HG03108 (cell line): ENCODE measurements around the gene CDK13.
"Not testable (repeated sequence)": the region's sequence is repeated elsewhere in the genome, so short reads cannot be mapped to it uniquely, and the experiment has no call there.

ENCODE experiments used
- ATAC-seq: cut with Tn5 transposase; IDR thresholded peaks from one replicate; pipeline ENCODE4 v1.9.1; 2021; ENCODE audit warnings: moderate library complexity; ENCODE audit not compliant: unreplicated experiment

Gene CDK13

DNA sequence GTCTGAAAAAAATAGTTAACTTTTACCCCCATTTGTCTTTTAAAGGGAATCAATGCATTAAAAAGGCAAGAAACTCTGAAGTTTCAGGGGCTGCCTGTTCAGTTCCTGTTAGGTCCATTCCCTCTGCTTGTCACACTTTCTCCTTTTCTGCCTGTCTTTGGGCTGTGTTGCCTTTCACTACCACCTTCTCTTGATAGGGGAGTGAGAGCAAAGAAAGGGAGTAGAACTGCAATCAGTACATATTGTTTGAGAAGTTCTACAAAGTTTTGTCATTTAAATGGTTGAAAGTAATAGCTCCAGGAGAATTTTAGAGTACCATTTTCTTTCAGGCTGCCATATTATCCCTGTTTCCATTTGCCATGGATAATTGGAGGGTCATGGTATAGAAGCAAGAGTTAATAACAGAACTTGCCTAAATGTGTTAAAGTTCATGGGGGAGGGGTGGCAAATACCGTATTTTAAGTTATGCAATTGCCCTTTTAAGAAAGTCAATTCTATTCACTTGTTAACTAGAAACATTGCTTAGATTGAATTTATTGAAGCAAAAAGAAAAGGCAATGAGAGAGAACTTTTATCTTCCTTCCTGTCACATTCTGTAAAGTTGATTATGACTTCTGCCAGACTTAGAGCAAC, 145.8 kb downstream of the CDK13 start:
- no peak for ATAC-seq

DNA sequence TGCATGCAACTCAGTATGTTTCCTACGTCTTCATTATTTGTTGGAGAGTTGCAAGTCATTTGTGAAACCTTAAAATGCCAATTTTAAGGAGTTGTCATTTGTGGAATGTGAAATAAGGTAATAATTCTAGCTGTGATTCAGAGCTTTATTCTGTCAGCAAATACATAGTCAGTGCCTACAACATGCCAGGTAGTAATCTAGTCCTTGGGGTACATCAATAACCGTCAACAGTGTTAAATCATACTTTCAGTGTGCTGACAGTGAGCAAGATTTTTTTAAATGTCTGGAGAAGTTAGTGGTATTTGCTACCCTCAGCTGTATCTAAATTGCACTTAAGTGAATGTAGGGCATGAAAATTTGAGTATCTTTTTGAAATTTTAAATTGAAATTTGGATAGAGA, 147.7 kb downstream of the CDK13 start:
- ATAC-seq: no peak

DNA sequence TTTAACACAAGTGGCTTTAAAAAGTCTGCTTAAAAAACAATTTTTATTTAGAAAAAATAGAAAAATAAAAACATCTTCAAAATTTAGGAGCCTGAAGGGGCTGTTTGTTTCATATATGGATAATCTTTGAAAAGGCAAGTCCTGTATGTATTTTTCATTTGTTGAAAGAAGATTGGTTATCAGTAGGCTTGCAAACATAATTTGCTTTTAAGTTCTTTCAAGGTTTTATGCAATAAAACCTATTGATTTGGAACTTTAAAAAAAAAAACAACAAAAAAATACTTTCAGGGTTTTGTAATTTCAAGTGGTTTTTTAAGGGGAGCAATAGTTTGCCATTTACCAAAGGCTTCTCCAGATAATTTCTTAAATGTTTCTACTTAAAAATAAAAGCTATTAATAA, 148.8 kb downstream of the CDK13 start:
- ATAC-seq: no peak

DNA sequence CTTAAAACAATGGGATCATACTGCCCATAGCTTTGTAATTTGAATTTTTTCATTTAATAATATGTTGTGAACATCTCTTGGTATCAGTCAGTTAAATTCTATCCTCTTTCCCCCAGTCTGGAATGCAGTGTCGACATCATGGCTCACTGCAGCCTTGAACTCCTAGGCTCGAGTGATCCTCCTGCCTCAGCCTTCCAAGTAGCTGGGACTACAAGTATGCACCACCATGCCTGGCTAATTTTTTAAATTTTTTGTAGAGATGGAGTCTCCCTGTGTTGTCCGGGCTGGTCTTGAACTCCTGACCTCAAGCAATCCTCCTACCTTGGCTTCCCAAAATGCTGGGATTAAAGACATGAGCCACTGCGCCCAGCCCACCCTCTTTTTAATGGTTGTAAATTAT, 149.8 kb downstream of the CDK13 start:
- no peak for ATAC-seq

DNA sequence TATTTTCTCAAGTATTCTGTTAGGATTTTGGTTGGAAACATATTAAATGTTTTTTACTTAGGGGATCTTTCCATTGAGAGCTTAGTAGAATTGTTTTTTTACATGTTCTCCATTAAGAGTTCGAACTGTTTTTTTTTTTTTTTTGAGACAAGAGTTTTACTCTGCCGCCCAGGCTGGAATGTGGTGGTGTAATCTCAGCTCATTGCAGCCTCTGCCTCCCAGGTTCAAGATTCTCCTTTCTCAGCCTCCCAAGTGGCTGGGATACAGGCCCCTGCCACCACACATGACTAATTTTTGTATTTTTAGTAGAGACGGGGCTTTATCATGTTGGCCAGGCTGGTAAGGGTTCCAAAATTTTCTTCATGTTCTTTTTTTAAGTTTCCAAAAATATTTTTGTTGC, 151.1 kb downstream of the CDK13 start:
- no peak for ATAC-seq

DNA sequence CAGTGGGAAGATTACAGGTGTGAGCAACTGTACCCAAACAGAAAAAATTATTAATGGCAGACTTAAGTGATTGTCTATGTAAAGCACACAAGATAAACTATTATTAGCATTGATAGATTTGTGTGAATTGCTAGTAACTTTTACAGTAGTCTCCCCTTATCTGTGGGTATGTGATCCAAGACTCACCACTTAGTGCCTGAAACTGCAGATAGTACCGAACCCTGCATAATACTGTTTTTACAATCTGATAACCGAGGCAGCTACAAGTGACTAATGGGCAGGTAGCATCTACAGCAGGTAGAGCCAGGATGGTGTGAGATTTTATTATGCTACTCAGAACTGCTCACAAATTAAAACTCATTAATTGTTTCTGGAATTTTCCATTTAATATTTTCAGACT, 152.8 kb downstream of the CDK13 start:
- ATAC-seq: no peak

DNA sequence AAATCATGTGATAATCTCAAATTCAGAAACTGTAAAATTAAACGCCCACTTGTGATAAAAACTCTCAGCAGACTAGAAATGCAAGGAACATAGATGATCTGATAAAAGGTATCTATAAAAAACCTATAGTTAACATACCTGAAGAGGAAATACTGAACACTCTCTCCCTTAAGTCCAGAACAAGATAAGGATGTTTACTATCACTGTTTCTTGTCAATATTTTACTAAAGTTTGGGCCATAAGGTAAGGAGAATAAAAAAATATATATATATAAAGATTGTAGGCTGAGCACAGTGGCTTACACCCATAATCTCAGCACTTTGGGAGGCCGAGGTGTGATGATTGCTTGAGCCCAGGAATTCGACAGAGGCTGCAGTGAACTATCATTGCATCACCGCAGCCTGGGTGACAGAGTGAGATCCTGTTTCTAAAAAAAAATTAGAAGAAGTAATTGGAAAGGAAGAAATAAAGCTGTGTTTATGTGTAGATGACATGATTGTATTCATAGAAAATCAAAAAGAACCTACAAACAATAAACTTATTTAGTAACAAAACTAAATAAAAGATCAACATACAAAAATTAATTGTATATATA, 155.9 kb downstream of the CDK13 start:
- ATAC-seq: no peak

DNA sequence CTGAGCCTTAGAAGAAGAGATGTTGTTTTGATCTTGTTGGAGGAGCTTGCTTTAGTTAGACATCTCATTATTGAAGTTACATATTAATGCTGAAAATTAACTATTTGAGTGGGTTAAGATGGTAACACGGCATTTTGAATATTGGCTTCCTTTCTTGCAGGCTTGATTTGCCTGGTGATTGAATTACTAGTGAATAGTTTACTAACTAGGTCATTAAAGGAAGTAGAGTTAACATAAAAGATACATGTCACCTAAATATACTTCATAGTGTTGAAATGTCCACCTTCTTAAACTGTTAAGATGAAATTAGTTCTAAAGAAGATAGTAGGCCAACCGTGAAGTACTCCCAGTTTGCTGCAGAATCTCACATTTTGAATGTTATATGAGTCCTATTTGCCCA, 165.9 kb downstream of the CDK13 start:
- ATAC-seq: no peak

DNA sequence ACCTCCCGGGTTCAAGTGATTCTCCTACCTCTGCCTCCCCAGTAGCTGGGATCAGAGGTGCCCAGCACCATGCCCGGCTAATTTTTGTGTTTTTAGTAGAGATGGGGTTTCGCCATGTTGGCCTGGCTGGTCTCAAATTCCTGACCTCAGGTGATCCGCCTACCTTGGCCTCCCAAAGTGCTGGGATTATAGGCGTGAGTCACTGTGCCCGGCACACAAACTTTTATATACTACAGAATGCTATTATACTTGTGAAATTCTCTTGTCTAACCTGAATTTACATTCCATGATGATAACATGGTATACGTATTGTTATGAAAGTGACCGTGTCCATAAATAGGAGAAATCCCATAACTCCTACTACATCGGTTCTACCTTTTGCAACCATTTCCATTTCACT, 167.1 kb downstream of the CDK13 start:
- not testable (repeated sequence) for ATAC-seq

DNA sequence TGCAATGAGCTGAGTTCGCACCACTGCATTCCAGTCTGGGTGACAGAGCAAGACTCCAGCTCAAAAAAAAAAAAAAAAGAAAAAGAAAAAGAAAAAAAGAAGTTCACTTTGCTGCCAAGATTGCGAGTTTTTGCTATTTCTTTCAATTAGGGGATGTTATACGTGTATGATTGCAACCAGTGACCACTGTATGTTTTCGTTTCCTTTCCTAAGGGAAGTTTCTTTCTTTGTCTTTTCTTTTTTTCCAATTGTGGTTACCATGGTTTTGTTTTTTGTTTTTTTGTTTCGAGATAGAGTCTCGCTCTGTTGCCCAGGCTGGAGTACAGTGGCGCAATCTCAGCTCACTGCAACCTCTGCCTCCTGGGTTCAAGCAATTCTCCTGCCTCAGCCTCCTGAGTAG, 168.1 kb downstream of the CDK13 start:
- not testable (repeated sequence) for ATAC-seq

DNA sequence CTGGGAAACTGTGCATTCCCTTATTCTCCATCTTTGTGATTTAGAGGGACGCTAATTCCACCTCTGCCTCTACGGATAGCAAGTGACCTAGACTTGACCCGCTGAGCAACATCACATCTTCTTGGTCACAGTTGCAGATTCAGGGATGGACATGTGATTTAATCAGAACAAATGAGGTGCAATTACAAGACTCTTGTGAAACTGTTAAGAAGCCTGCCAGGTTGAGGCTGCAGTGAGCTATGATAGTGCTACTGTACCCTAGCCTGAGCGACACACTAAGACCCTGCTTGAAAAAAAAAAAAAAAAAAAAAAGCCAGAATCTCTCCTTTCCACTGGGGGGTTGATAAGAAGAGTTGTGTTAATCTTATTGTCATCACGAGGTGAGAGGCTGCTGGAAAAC, 170.0 kb downstream of the CDK13 start:
- no peak for ATAC-seq

DNA sequence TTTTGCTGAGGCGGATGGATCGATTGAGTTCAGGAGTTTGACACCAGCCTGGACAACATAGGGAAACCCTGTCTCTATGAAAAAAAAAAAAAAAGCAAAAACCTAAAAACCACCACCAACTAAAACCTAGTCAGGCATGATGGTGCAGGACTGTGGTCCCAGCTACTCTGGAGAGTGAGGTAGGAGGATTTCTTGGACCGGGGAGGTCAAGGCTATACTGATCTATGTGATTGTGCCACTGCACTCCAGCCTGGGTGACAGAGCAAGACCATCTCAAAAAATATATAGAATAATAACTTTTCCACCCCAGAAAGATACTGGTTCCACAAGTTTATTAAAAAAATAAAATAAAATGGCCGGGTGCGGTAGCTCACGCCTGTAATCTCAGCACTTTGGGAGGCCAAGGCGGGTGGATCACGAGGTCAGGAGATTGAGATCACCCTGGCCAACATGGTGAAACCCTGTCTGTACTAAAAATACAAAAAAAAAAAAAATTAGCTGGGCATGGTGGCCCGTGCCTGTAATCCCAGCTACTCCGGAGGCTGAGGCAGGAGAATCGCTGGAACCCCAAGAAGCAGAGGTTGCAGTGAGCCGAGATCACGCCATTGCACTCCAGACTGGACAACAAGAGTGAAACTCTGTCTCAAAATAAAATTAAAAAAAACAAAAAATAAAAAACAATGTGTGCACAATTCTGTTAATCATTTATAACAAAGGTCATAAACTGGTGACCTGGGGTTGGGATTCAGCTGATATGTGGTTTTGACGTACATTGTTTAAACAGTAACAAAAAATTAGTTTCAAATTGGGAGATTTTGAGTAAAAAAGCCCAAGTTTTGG, 172.3 kb downstream of the CDK13 start:
- not testable (repeated sequence) for ATAC-seq

DNA sequence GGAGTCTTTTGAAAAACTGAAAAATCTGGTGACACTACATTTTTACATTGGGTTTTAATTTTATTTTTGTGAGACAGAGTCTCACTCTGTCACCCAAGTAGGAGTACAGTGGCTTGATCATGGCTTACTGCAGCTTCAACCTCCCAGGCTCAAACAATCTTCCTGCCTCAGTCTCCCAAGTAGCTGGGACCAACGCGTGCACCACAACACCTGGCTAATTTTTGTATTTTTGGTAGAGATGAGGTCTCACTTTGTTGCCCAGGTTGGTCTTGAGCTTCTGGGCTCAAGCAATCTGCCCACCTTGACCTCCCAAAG, 172.8 kb downstream of the CDK13 start:
- no peak for ATAC-seq

DNA sequence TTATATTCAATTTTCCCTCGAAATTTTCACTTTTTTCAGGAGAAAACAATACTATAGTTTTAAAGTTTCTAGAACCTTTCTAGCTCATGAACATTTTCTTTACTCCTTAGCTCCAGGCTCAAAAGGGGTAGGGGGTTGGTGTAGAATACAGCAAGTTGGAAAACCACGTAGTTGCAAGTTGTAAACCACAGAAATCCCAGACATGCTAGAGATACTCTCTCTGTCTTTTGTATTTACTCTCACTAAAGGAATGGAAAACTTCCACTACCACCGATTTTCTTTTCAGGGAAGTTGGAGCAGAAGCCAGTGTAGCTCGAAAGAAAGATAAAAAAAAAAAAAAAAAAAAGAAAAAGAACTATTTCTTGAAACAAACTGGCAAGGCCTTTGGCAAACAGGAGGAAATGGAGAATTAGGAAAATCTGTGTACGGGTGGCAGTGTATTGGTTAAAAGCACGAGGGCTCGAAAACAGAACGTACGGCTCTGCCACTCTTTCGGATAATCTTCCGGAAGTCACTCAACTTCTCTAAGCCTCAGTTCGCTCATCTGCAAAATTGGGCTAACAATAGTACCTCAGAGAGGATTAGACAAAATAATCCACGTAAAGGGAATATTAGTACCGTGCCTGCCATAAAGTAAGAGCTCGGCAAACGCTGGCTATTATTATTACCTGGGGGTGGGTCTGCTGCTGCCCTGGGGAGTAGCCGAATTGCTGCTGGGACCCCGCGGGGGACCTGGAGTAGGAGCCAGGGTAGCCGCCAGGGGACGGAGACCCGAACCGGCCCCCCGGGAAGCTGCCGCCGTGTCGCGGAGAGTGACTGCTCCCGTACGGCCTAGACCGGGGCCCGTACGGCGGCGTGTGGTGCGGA, 183.7 kb downstream of the CDK13 start:
- no peak for ATAC-seq

DNA sequence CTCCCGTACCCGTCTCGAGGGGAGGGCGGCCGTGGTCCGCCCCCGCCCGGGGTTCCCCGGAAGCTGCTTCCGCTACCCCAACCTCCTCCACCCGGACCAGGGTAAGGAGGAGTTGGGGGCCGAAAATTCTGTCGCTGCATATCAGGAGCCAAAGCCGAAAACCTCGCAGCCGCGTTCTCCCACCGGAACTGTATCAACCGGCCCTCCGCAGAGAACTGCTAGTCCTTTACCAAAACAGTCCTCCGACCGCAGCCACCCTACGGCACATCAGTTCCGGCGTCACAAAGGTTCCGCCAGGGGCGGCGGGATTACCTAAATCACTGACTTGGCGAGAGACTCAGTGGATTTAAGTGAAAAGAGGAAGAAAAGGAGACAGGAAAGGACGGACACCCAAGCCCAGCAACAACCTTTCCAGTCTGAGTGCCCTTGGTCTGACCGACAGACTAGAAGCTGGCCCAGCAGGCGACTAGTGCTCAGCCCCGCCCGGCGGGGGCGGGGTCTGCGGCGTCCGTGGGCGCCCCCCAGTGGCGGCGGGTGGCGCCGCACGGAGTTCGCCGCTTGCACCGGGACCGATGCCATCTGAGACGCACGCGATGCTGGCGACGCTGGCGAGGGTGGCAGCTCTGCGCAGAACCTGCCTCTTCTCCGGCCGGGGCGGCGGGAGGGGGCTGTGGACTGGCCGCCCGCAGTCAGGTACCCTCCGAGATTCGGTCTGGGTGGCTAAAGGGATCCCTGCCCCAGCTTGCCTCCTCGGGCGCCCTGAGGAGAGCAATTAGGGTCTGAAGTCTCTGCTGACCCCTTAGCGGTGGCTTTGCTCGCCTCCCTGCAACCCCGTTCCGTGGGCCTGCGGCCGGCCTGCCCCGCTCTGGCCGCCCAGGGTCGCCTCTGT, 184.6 kb downstream of the CDK13 start, which contains the start of the genes MPLKIP and SUGCT:
TSS of gene MPLKIP (minus strand) at position 195 of the 889 bp plus-strand sequence. CDS start at position 140, 55 bp downstream.
TSS of gene SUGCT (plus strand) at position 578 of the 889 bp plus-strand sequence.
- ATAC-seq: peak; percentile 89

DNA sequence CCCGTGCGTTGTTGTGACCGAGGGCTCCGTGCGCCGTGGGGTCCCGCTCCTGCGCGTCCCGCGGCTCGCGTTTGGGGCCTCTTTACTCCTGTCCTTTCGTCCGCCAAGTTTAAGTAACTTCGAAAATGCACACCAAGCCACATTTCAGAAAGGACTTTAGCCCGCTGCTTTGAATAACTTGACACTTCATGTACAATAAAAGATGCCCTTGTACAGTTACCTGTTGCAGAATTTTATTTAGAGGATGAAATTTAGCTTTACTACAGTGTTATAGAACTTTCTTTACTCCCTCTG, 185.2 kb downstream of the CDK13 start:
- no peak for ATAC-seq

DNA sequence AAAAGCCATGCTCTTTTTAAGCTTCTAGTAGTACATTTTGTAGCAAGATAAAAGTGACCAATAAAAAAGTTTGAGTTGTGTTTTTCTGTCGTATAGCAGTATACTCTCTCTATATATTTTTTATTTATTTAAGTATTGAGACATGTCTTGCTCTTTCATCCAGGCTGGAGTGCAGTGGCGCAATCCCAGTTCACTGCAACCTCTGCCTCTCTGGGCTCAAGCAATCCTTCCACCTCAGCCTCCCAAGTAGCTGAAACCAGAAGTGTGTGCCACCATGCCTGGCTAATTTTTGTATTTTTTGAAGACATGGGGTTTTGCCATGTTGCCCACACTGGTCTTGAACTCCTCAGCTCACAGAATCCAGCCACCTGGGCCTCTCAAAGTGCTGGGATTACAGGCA, 187.5 kb downstream of the CDK13 start:
- no peak for ATAC-seq

DNA sequence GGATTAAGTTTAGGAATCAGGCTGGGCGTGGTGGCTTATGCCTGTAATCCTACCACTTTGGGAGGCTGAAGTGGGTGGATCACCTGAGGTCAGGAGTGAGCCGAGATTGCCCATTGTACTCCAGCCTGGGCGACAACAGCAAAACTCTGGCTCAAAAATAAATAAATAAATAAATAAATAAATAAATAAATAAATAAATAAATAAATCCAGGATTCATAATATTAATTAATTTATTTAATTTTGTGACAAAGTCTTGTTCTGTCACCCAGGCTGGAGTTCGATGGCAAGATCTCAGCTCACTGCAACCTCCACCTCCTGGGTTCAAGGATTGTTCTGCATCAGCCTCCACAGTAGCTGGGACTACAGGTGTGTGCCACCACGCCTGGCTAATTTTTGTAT, 188.9 kb downstream of the CDK13 start:
- no peak for ATAC-seq

DNA sequence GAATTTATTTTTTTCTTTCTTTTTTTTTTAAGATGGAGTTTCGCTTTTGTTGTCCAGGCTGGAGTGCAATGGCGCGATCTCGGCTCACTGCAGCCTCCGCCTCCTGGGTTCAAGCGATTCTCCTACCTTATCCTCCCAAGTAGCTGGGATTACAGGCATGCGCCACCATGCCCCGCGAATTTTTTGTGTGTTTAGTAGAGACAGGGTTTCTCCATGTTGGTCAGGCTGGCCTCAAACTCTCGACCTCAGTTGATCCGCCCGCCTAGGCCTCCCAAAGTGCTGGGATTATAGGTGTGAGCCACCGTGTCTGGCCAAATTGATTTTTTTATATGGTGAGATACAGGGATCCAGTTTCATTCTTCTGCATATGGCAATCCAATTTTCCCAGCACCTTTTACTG, 189.8 kb downstream of the CDK13 start:
- not testable (repeated sequence) for ATAC-seq

DNA sequence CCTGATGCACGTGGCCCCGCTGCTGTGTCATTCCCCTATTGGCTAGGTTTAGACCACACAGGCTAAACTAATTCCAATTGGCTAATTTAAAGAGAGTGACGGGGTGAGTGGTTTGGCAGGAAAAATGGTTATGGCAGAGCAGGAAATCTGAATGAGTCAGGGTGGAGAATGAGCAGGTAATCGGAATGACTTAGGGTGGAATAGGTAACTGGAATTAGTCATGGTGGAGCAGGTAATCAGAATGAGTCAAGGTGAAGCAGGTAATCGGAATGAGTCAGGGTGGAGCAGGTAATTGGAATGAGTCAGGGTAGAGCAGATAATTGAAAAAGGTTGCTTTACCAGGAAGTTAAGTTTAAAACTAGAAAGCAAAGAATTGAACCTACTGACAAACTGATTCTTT, 191.9 kb downstream of the CDK13 start:
- not testable (repeated sequence) for ATAC-seq
